HL-60 (cell line): ENCODE results near the gene NACA2.
"Not testable (repeated sequence)": the region's sequence is repeated elsewhere in the genome, so short reads cannot be mapped to it uniquely, and the experiment has no call there.

Experiments
- DNase-seq, 2 experiments: peaks; one replicate each; pipeline ENCODE4 v3.0.0-alpha.2; 2010 to 2020; ENCODE audit warnings: low read depth in 1 of 2, low spot score in 1 of 2
- H3K27ac ChIP-seq: fragments of 250-450 bp; sonication (Bioruptor Pico); replicated peaks from 2 replicates; pipeline ENCODE4 v1.5.1; 2020; ENCODE audit warnings: mild to moderate bottlenecking, moderate library complexity
- H3K27me3 ChIP-seq: fragments of 250-450 bp; sonication (Bioruptor Pico); 2 replicates; pipeline ENCODE4 v1.5.1; 2021; ENCODE audit warnings: mild to moderate bottlenecking, moderate library complexity; ENCODE audit not compliant: insufficient read depth, poor library complexity, severe bottlenecking
- H3K4me3 ChIP-seq: replicated peaks from 2 replicates; pipeline ENCODE4 v1.5.1; 2011; ENCODE audit warnings: mild to moderate bottlenecking, control low read depth, low read length; ENCODE audit not compliant: insufficient read depth
- CTCF ChIP-seq: IDR thresholded peaks from one replicate; pipeline ENCODE4 v1.5.1; 2011; ENCODE audit warnings: low read length, control low read depth, inconsistent platforms; ENCODE audit not compliant: insufficient read depth
- GABPA ChIP-seq: IDR thresholded peaks from 2 replicates; pipeline ENCODE4 v1.6.1; 2012; ENCODE audit warnings: low read depth
- POLR2AphosphoS5 ChIP-seq: IDR thresholded peaks from 2 replicates; pipeline ENCODE4 v1.6.1; 2012; ENCODE audit warnings: low read depth
- REST ChIP-seq: IDR thresholded peaks from 2 replicates; pipeline ENCODE4 v1.6.1; 2012; ENCODE audit warnings: low read depth; ENCODE audit not compliant: insufficient replicate concordance
- SPI1 ChIP-seq: IDR thresholded peaks from 2 replicates; pipeline ENCODE4 v1.6.1; 2012; ENCODE audit warnings: low read depth, mild to moderate bottlenecking, borderline replicate concordance

The NACA2 gene

GRCh38 chr17:61589990-61590389 lies 1.0 kb downstream of the NACA2 start:
- DNase-seq = no peak
- H3K27me3 ChIP-seq = peaks cover 8% of the 10 kb centered on the region
- no peak overlapping the region for H3K27ac ChIP-seq
- H3K4me3 ChIP-seq = no peak overlapping the region
- TF ChIP-seq CTCF (no peak), GABPA (no peak), SPI1 (no peak), POLR2AphosphoS5 (no peak), REST (no peak)

GRCh38 chr17:61587807-61588660 lies 3.0 kb downstream of the NACA2 start:
- TF ChIP-seq POLR2AphosphoS5 (no peak), GABPA (no peak)
- no peak for DNase-seq
- Histone ChIP-seq H3K27ac (no peak overlapping the region), H3K27me3 (peaks cover 8% of the 10 kb centered on the region), H3K4me3 (no peak overlapping the region)

- TF ChIP-seq POLR2AphosphoS5 (no peak), GABPA (no peak), CTCF (no peak), REST (no peak), SPI1 (no peak)
- H3K27me3 ChIP-seq = peaks cover 8% of the 10 kb centered on the region
These were observed 3.8 kb downstream of the NACA2 start for GRCh38 chr17:61587242-61587641.

GRCh38 chr17:61586622-61587021 lies 4.4 kb downstream of the NACA2 start:
- H3K4me3 ChIP-seq, H3K27me3 ChIP-seq, DNase-seq: not testable (repeated sequence)

More at GRCh38 chr17:61587242-61587641, 3.8 kb downstream of the NACA2 start:
- Histone ChIP-seq H3K4me3 (no peak overlapping the region), H3K27ac (no peak overlapping the region)
- DNase-seq = no peak

More at GRCh38 chr17:61586622-61587021, 4.4 kb downstream of the NACA2 start:
- not testable (repeated sequence) for H3K27ac ChIP-seq
